ENCODE data around the gene KDM5C.

DNA sequence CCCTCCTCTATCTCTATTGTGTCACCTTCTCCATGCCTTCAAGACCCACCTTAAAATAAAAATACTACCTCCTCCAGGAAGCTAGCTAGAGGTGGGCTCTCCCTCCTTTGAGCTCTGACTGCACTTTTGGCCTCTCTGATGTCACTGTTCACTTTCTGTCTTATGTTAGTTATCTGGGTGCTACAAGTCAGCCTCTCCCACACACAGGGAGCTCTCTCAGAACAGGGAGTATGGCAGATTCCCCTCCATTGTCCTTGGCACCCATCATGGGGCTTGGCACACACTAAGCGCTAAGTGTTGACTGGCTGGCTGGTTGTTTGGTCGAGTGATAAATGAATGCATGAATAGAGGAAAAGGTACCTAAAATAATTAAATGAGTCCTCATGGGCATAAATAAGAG lies 21.2 kb upstream of the KDM5C start:
- TF ChIP-seq, protein P1, sequence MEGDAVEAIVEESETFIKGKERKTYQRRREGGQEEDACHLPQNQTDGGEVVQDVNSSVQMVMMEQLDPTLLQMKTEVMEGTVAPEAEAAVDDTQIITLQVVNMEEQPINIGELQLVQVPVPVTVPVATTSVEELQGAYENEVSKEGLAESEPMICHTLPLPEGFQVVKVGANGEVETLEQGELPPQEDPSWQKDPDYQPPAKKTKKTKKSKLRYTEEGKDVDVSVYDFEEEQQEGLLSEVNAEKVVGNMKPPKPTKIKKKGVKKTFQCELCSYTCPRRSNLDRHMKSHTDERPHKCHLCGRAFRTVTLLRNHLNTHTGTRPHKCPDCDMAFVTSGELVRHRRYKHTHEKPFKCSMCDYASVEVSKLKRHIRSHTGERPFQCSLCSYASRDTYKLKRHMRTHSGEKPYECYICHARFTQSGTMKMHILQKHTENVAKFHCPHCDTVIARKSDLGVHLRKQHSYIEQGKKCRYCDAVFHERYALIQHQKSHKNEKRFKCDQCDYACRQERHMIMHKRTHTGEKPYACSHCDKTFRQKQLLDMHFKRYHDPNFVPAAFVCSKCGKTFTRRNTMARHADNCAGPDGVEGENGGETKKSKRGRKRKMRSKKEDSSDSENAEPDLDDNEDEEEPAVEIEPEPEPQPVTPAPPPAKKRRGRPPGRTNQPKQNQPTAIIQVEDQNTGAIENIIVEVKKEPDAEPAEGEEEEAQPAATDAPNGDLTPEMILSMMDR (IDR thresholded peaks at IDR 0.05) = no peak
- no peak for TF ChIP-seq POLR2A (IDR thresholded peaks at IDR 0.05)
